ENCODE results near the gene ELMO3. TPM values are rescaled to one million over a fixed set of nuclear protein-coding genes. Genes with fewer than 3 reads are reported as not detected.

The ELMO3 gene
- total RNA-seq, 1 donor from 2014 or later = 6.9 TPM

DNA sequence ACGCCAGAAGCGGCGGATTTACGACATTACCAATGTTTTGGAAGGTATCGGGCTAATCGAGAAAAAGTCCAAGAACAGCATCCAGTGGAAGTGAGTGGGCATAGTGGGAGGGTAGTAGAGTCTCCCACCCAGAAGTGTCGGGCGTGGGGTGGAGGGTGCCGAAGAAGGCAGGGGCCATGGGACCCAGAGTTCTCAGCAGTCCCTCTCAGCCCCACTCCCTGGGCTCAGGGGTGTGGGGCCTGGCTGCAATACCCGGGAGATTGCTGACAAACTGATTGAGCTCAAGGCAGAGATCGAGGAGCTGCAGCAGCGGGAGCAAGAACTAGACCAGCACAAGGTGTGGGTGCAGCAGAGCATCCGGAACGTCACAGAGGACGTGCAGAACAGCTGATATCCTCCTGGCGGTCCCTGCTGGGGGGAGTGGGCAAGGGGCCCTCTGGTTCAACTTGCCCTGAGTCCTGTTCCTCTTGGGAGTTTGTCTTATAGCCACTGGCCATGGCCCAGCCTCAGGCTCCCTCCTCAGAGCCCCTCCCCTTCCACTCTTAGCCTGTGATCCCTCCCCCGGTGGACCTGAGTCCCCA, 6.1 kb upstream of the ELMO3 start:
- H3K4me1 Mint-ChIP-seq = peaks cover 32% of the 10 kb centered on the region
- POLR2A ChIA-PET = interaction anchor here (0.8 to 1.7 kb wide), 5 partner anchors 9 to 86 kb away, joined by 3 to 13 read pairs (median 4); partner anchors contain the start of gene TMEM208
- H3K27me3 Mint-ChIP-seq = peaks cover 3% of the 10 kb centered on the region
- H3K27ac Mint-ChIP-seq = peak overlapping the region; percentile 56
- ATAC-seq (ENCODE audit: low read depth) = no peak
- no peaks in the 10 kb centered on the region for H3K9me3 Mint-ChIP-seq
- intact Hi-C loops (cut with micrococcal nuclease) = loop anchor here (1.0 to 2.0 kb wide), 4 partner anchors 10 to 52 kb away; partner anchors contain the start of genes FBXL8, MATCAP1 and TRADD
- no peak for DNase-seq
- H3K4me3 Mint-ChIP-seq = peak overlapping the region; percentile 87
- peaks cover 45% of the 10 kb centered on the region for H3K36me3 Mint-ChIP-seq (ENCODE audit: low read depth)
- CTCF ChIA-PET = interaction anchor here (0.9 kb wide), 1 partner anchor 230 kb away, joined by 3 read pairs; no protein-coding TSS in a partner anchor
- TF ChIP-seq, protein P1, sequence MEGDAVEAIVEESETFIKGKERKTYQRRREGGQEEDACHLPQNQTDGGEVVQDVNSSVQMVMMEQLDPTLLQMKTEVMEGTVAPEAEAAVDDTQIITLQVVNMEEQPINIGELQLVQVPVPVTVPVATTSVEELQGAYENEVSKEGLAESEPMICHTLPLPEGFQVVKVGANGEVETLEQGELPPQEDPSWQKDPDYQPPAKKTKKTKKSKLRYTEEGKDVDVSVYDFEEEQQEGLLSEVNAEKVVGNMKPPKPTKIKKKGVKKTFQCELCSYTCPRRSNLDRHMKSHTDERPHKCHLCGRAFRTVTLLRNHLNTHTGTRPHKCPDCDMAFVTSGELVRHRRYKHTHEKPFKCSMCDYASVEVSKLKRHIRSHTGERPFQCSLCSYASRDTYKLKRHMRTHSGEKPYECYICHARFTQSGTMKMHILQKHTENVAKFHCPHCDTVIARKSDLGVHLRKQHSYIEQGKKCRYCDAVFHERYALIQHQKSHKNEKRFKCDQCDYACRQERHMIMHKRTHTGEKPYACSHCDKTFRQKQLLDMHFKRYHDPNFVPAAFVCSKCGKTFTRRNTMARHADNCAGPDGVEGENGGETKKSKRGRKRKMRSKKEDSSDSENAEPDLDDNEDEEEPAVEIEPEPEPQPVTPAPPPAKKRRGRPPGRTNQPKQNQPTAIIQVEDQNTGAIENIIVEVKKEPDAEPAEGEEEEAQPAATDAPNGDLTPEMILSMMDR (IDR thresholded peaks at IDR 0.05) = no peak

DNA sequence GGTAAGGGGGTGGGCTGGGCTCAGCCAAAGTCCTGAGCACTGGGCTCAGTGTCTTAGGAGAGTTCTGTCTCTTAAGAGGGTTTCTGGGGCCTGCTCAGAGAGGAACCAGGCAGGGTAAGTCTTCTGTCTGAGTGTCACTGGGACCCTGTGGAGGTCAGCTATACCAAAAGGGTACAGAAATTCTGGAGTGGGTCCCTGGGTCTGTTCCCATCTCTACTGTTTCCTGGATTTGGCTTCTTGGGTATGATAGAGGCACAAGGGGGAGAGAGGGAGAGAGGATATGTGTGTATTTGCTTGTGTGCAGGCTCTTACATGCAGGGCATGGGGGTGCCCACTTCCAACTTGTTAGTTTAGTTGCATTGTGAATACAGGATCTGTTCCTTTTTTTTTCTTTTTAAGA, 5.4 kb upstream of the ELMO3 start:
- Mint-ChIP-seq H3K4me3 (peak overlapping the region; percentile 87), H3K9me3 (no peaks in the 10 kb centered on the region), H3K4me1 (peaks cover 34% of the 10 kb centered on the region), H3K27ac (peak overlapping the region; percentile 30), H3K36me3 (ENCODE audit: low read depth) (peaks cover 52% of the 10 kb centered on the region), H3K27me3 (no peaks in the 10 kb centered on the region)
- POLR2A ChIA-PET = interaction anchor here (1.5 to 1.7 kb wide), 2 partner anchors 33 to 51 kb away, joined by 5 to 13 read pairs; partner anchors contain the start of gene TMEM208
- no peak for DNase-seq
- intact Hi-C loops (cut with micrococcal nuclease) = loop anchor here (2.0 kb wide), 2 partner anchors 35 to 51 kb away; partner anchors contain the start of genes FBXL8 and TRADD
- no peak for ATAC-seq (ENCODE audit: low read depth)
- CTCF ChIA-PET = no interaction called here
- TF ChIP-seq, protein P1 (IDR thresholded peaks at IDR 0.05) = no peak

DNA sequence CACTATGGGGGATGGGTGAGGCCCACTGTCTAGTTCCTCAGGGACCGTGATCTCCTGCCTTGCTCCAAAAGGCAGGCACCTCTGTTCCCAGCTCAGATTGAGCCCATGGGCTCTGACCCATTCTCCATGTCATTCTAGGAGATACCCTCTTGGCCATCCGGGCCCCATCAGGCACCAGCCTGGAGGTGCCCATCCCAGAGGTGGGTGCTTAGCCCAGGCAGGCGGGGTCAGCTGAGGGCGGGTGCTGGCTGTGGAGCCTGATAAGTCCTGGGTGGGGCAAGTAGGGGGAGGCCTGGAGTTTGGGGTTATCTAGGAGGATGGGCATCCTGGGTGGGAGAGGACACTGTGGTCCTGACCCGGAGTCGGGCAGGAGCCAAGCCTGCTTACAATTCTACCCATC, 4.7 kb upstream of the ELMO3 start:
- H3K36me3 Mint-ChIP-seq (ENCODE audit: low read depth) = peaks cover 53% of the 10 kb centered on the region
- H3K27me3 Mint-ChIP-seq = no peaks in the 10 kb centered on the region
- H3K4me3 Mint-ChIP-seq = peak overlapping the region; percentile 87
- no peak for ATAC-seq (ENCODE audit: low read depth)
- ChIA-PET CTCF (interaction anchor here (0.6 kb wide), 1 partner anchor 51 kb away, joined by 3 read pairs; no protein-coding TSS in a partner anchor), POLR2A (no interaction called here)
- no peak overlapping the region for H3K27ac Mint-ChIP-seq
- no peaks in the 10 kb centered on the region for H3K9me3 Mint-ChIP-seq
- intact Hi-C loops (cut with micrococcal nuclease) = no loop called here
- peaks cover 34% of the 10 kb centered on the region for H3K4me1 Mint-ChIP-seq
- TF ChIP-seq, protein P1 (IDR thresholded peaks at IDR 0.05) = no peak
- DNase-seq = no peak

DNA sequence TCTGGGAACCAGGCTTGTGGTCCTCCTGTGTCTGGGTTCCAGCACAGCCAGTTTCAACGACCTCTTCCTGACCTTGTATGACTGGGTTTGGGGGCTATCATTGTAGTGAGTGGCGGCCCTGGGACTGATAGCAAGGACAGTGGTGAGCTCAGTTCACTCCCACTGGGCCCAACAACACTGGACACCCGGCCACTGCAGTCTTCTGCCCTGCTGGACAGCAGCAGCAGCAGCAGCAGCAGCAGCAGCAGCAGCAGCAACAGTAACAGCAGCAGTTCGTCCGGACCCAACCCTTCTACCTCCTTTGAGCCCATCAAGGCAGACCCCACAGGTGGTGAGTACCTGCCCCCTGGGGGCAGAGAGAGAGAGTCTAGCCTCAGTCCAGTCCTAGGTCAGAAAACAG, 3.3 kb upstream of the ELMO3 start:
- DNase-seq = no peak
- Mint-ChIP-seq H3K27ac (no peak overlapping the region), H3K9me3 (no peaks in the 10 kb centered on the region), H3K36me3 (ENCODE audit: low read depth) (peaks cover 62% of the 10 kb centered on the region), H3K27me3 (no peaks in the 10 kb centered on the region), H3K4me1 (peaks cover 34% of the 10 kb centered on the region), H3K4me3 (no peak overlapping the region)
- intact Hi-C loops (cut with micrococcal nuclease) = no loop called here
- CTCF ChIA-PET = no interaction called here
- POLR2A ChIA-PET = interaction anchor here (0.6 kb wide), 1 partner anchor 129 kb away, joined by 3 read pairs; no protein-coding TSS in a partner anchor
- ATAC-seq (ENCODE audit: low read depth) = no peak
- TF ChIP-seq, protein P1 (IDR thresholded peaks at IDR 0.05) = no peak

DNA sequence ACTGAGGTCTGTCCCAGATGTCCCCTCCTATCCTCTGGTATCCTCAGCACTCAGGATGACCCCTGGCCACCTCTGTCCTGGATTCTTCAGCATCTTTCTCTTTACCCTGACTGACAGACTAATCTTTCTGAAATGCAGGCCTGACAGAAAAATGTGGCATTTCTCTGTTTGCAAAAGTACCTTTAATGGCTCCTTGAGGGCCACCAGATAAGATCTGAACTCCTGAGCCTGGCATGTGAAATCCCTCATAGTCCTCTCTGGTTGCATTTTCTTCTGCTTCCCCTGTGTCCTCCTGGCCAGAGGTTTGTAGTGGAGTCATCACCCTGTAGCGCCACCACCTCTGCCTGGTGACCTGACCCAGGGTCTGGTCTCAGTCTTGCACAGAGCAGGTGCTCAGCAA, 2.0 kb upstream of the ELMO3 start:
- Mint-ChIP-seq H3K36me3 (ENCODE audit: low read depth) (peaks cover 71% of the 10 kb centered on the region), H3K9me3 (no peaks in the 10 kb centered on the region), H3K27me3 (no peaks in the 10 kb centered on the region), H3K4me3 (no peak overlapping the region), H3K4me1 (peaks cover 27% of the 10 kb centered on the region), H3K27ac (no peak overlapping the region)
- DNase-seq = no peak
- ATAC-seq (ENCODE audit: low read depth) = no peak
- POLR2A ChIA-PET = interaction anchor here (0.9 kb wide), 1 partner anchor 30 kb away, joined by 3 read pairs; the partner anchor contains the start of gene TMEM208
- intact Hi-C loops (cut with micrococcal nuclease) = no loop called here
- TF ChIP-seq, protein P1 (IDR thresholded peaks at IDR 0.05) = no peak
- CTCF ChIA-PET = no interaction called here

All from activated B cell treated with CpG ODN at 0.5 μM for 24 hours (primary cell).